ENCODE data around the gene WFDC11. TPM values are rescaled to one million over a fixed set of nuclear protein-coding genes. Genes with fewer than 3 reads are reported as not detected.
A peak's percentile ranks its signal among the peaks of the same experiment; 100 is the strongest.
"Not testable (repeated sequence)": the region's sequence is repeated elsewhere in the genome, so short reads cannot be mapped to it uniquely, and the experiment has no call there.

The WFDC11 gene
- total and polyA plus RNA-seq, 2 donors from 2014 or later = not detected

GRCh38 chr20:45701104-45701503, 31.1 kb upstream of the WFDC11 start:
- Histone ChIP-seq H3K4me3 (ENCODE audit: low read length in 3 of 3) (no peak overlapping the region), H3K36me3 (ENCODE audit: control insufficient read depth in 2 of 3, insufficient read depth in 3 of 3, low read length in 3 of 3) (no peaks in the 10 kb centered on the region), H3K27ac (ENCODE audit: low read depth in 2 of 2, low read length in 2 of 2) (no peak overlapping the region), H3K9me3 (ENCODE audit: control insufficient read depth in 2 of 3, insufficient read depth in 1 of 3, low read length in 3 of 3) (no peaks in the 10 kb centered on the region), H3K4me1 (ENCODE audit: control insufficient read depth in 2 of 3, insufficient read depth in 2 of 3, low read depth in 1 of 3, low read length in 3 of 3) (no peaks in the 10 kb centered on the region), H3K9ac (ENCODE audit: low read length in 3 of 3) (no peak overlapping the region), H3K27me3 (ENCODE audit: control insufficient read depth, insufficient read depth, low read length) (no peaks in the 10 kb centered on the region)
- TF ChIP-seq CTCF (IDR thresholded peaks at IDR 0.05; ENCODE audit: borderline replicate concordance, extremely low read depth, insufficient read depth) = no peak
- FAIRE-seq (no peak), DNase-seq (no peak)
- intact Hi-C loops (cut with DNase I) = no loop called here

GRCh38 chr20:45695496-45695895, 25.5 kb upstream of the WFDC11 start:
- no peaks in the 10 kb centered on the region for H3K36me3 ChIP-seq (ENCODE audit: control insufficient read depth in 2 of 3, insufficient read depth in 3 of 3, low read length in 3 of 3)
- intact Hi-C loops (cut with DNase I) = no loop called here
- no peaks in the 10 kb centered on the region for H3K4me1 ChIP-seq (ENCODE audit: control insufficient read depth in 2 of 3, insufficient read depth in 2 of 3, low read depth in 1 of 3, low read length in 3 of 3)
- TF ChIP-seq CTCF (IDR thresholded peaks at IDR 0.05; ENCODE audit: borderline replicate concordance, extremely low read depth, insufficient read depth) = no peak
- no peaks in the 10 kb centered on the region for H3K9me3 ChIP-seq (ENCODE audit: control insufficient read depth in 2 of 3, insufficient read depth in 1 of 3, low read length in 3 of 3)
- FAIRE-seq (no peak), DNase-seq (no peak)
- no peak overlapping the region for H3K4me3 ChIP-seq (ENCODE audit: low read length in 3 of 3)
- no peak overlapping the region for H3K9ac ChIP-seq (ENCODE audit: low read length in 3 of 3)
- H3K27ac ChIP-seq (ENCODE audit: low read depth in 2 of 2, low read length in 2 of 2) = no peak overlapping the region
- H3K27me3 ChIP-seq (ENCODE audit: control insufficient read depth, insufficient read depth, low read length) = no peaks in the 10 kb centered on the region

GRCh38 chr20:45693346-45693745, 23.3 kb upstream of the WFDC11 start:
- DNase-seq; H3K4me1 ChIP-seq (ENCODE audit: control insufficient read depth in 2 of 3, insufficient read depth in 2 of 3, low read depth in 1 of 3, low read length in 3 of 3); FAIRE-seq; H3K9ac ChIP-seq (ENCODE audit: low read length in 3 of 3); H3K27ac ChIP-seq (ENCODE audit: low read depth in 2 of 2, low read length in 2 of 2); H3K4me3 ChIP-seq (ENCODE audit: low read length in 3 of 3); H3K36me3 ChIP-seq (ENCODE audit: control insufficient read depth in 2 of 3, insufficient read depth in 3 of 3, low read length in 3 of 3); H3K9me3 ChIP-seq (ENCODE audit: control insufficient read depth in 2 of 3, insufficient read depth in 1 of 3, low read length in 3 of 3); intact Hi-C loops (cut with DNase I); H3K27me3 ChIP-seq (ENCODE audit: control insufficient read depth, insufficient read depth, low read length): not testable (repeated sequence)

- Histone ChIP-seq H3K9me3 (ENCODE audit: control insufficient read depth in 2 of 3, insufficient read depth in 1 of 3, low read length in 3 of 3) (peaks cover 0 to 3% (median 0%) of the 10 kb centered on the region in 3 donors), H3K4me3 (ENCODE audit: low read length in 3 of 3) (no peak overlapping the region), H3K36me3 (ENCODE audit: control insufficient read depth in 2 of 3, insufficient read depth in 3 of 3, low read length in 3 of 3) (no peaks in the 10 kb centered on the region), H3K27me3 (ENCODE audit: control insufficient read depth, insufficient read depth, low read length) (no peaks in the 10 kb centered on the region), H3K4me1 (ENCODE audit: control insufficient read depth in 2 of 3, insufficient read depth in 2 of 3, low read depth in 1 of 3, low read length in 3 of 3) (no peaks in the 10 kb centered on the region), H3K9ac (ENCODE audit: low read length in 3 of 3) (no peak overlapping the region), H3K27ac (ENCODE audit: low read depth in 2 of 2, low read length in 2 of 2) (no peak overlapping the region)
- no peak for TF ChIP-seq CTCF (IDR thresholded peaks at IDR 0.05; ENCODE audit: borderline replicate concordance, extremely low read depth, insufficient read depth)
- DNase-seq (peak in 1 of 5 donors; percentile 2), FAIRE-seq (no peak)
- intact Hi-C loops (cut with DNase I) = no loop called here
Observed at GRCh38 chr20:45685896-45686295, 15.9 kb upstream of the WFDC11 start.

Data from kidney (tissue), 14 donors.